Mesenchymal stem cell (in vitro differentiated cells and primary cell): ENCODE data around the gene FAM117B.

ENCODE experiments used
- DNase-seq: peaks from one replicate; pipeline ENCODE4 v3.0.0-alpha.2; 2013
- H2AFZ ChIP-seq: one replicate; pipeline ENCODE4 v1.6.1; 2013; ENCODE audit warnings: low read depth, mild to moderate bottlenecking, control low read depth, inconsistent platforms, low read length, moderate library complexity
- H2AK5ac ChIP-seq: 2 replicates; pipeline ENCODE4 v1.6.1; 2013; ENCODE audit warnings: low read length, moderate library complexity, mild to moderate bottlenecking, inconsistent platforms; ENCODE audit not compliant: severe bottlenecking
- H2BK120ac ChIP-seq: one replicate; pipeline ENCODE4 v1.6.1; 2013; ENCODE audit warnings: low read depth, mild to moderate bottlenecking, inconsistent platforms, low read length, moderate library complexity
- H2BK12ac ChIP-seq, 2 experiments: one replicate each; pipeline ENCODE4 v1.6.1; 2013; ENCODE audit warnings: inconsistent platforms in 2 of 2, low read length in 2 of 2, mild to moderate bottlenecking in 2 of 2, moderate library complexity in 2 of 2, control low read depth in 1 of 2
- H2BK15ac ChIP-seq: one replicate; pipeline ENCODE4 v1.6.1; 2013; ENCODE audit warnings: mild to moderate bottlenecking, low read depth, inconsistent platforms; ENCODE audit not compliant: poor library complexity, severe bottlenecking
- H2BK5ac ChIP-seq: 2 replicates; pipeline ENCODE4 v1.6.1; 2013; ENCODE audit warnings: low read depth, mild to moderate bottlenecking, low read length, control low read depth, inconsistent platforms; ENCODE audit not compliant: poor library complexity, severe bottlenecking
- H3K14ac ChIP-seq, 2 experiments: one replicate each; pipeline ENCODE4 v1.6.1; 2013; ENCODE audit warnings: inconsistent platforms in 2 of 2, low read length in 2 of 2, control low read depth in 1 of 2, mild to moderate bottlenecking in 1 of 2, moderate library complexity in 1 of 2
- H3K18ac ChIP-seq, 2 experiments: one replicate each; pipeline ENCODE4 v1.6.1; 2013; ENCODE audit warnings: inconsistent platforms in 2 of 2, low read length in 2 of 2, control low read depth in 1 of 2, low read depth in 1 of 2, mild to moderate bottlenecking in 1 of 2
- H3K23ac ChIP-seq, 2 experiments: one replicate each; pipeline ENCODE4 v1.6.1; 2013; ENCODE audit warnings: inconsistent platforms in 2 of 2, low read length in 2 of 2, mild to moderate bottlenecking in 2 of 2, moderate library complexity in 2 of 2, control low read depth in 1 of 2
- H3K27ac ChIP-seq: 2 replicates; pipeline ENCODE4 v1.5.1; 2013; ENCODE audit warnings: mild to moderate bottlenecking, moderate library complexity, low read length, control low read depth, inconsistent platforms; ENCODE audit not compliant: poor library complexity, severe bottlenecking
- H3K27me3 ChIP-seq, 2 experiments: 2 replicates each; pipeline versions ENCODE4 v1.6.1 to v1.7.0; 2013; ENCODE audit warnings: low read length in 2 of 2, mild to moderate bottlenecking in 2 of 2, moderate library complexity in 2 of 2, control low read depth in 1 of 2, inconsistent platforms in 1 of 2; ENCODE audit not compliant: control insufficient read depth in 1 of 2, insufficient read depth in 1 of 2
- H3K36me3 ChIP-seq, 2 experiments: 2 replicates each; pipeline versions ENCODE4 v1.6.1 to v1.7.0; 2013; ENCODE audit warnings: low read length in 2 of 2, control low read depth in 1 of 2, inconsistent platforms in 1 of 2, low read depth in 1 of 2, mild to moderate bottlenecking in 1 of 2; ENCODE audit not compliant: insufficient read depth in 2 of 2, control insufficient read depth in 1 of 2
- H3K4ac ChIP-seq, 2 experiments: one replicate each; pipeline ENCODE4 v1.6.1; 2013; ENCODE audit warnings: inconsistent platforms in 2 of 2, low read length in 2 of 2, mild to moderate bottlenecking in 2 of 2, moderate library complexity in 2 of 2, control low read depth in 1 of 2, low read depth in 1 of 2
- H3K4me1 ChIP-seq: 2 replicates; pipeline ENCODE4 v1.6.1; 2013; ENCODE audit warnings: low read depth, low read length, control low read depth; ENCODE audit not compliant: control insufficient read depth, insufficient read depth
- H3K4me2 ChIP-seq: 2 replicates; pipeline ENCODE4 v1.6.1; 2013; ENCODE audit warnings: low read length, mild to moderate bottlenecking, inconsistent platforms; ENCODE audit not compliant: poor library complexity, severe bottlenecking
- H3K4me3 ChIP-seq, 2 experiments: 2 replicates each; pipeline versions ENCODE4 v1.5.1 to v1.7.0; 2013; ENCODE audit warnings: low read length in 2 of 2, mild to moderate bottlenecking in 2 of 2, control low read depth in 1 of 2, low read depth in 1 of 2; ENCODE audit not compliant: insufficient read depth in 1 of 2
- H3K79me1 ChIP-seq: replicated peaks from 2 replicates; pipeline ENCODE4 v1.6.1; 2013; ENCODE audit warnings: mild to moderate bottlenecking, control low read depth, low read length, inconsistent platforms; ENCODE audit not compliant: poor library complexity, severe bottlenecking
- H3K9ac ChIP-seq: 2 replicates; pipeline ENCODE4 v1.7.0; 2013; ENCODE audit warnings: mild to moderate bottlenecking, low read length, moderate library complexity
- H3K9me3 ChIP-seq: 2 replicates; pipeline ENCODE4 v1.7.0; 2013; ENCODE audit warnings: mild to moderate bottlenecking, low read length; ENCODE audit not compliant: control insufficient read depth
- H4K8ac ChIP-seq: one replicate; pipeline ENCODE4 v1.6.1; 2013; ENCODE audit warnings: inconsistent platforms, mild to moderate bottlenecking, low read length, moderate library complexity
- H4K91ac ChIP-seq: one replicate; pipeline ENCODE4 v1.6.1; 2013; ENCODE audit warnings: mild to moderate bottlenecking, low read length, inconsistent platforms
- WGBS: methylation state at CpG from one replicate; pipeline ENCODE4 v1.1.7; 2013; ENCODE audit warnings: mixed read lengths; 5-methylcytosine and 5-hydroxymethylcytosine counted together

FAM117B gene

GRCh38 chr2:202764991-202765390 is 130.2 kb downstream of the FAM117B start:
- Histone ChIP-seq H3K4me3 (no peak overlapping the region), H3K23ac (no peak overlapping the region), H4K8ac (no peak overlapping the region), H3K4ac (no peak overlapping the region), H3K27ac (no peak overlapping the region), H3K9ac (no peak overlapping the region), H2AK5ac (no peak overlapping the region), H3K27me3 (no peaks in the 10 kb centered on the region), H2BK12ac (no peak overlapping the region), H3K9me3 (no peaks in the 10 kb centered on the region), H2BK120ac (no peak overlapping the region), H3K79me1 (no peaks in the 10 kb centered on the region), H2BK5ac (no peak overlapping the region), H2AFZ (no peak overlapping the region), H3K18ac (no peak overlapping the region), H3K4me2 (no peak overlapping the region), H4K91ac (no peak overlapping the region), H3K36me3 (peaks cover 0 to 3% of the 10 kb centered on the region in 2 experiments), H2BK15ac (no peak overlapping the region), H3K14ac (no peak overlapping the region), H3K4me1 (peaks cover 3% of the 10 kb centered on the region)
- no peak for DNase-seq
- 100% methylated on average over 3 of the region's 3 CpGs for WGBS

GRCh38 chr2:202765436-202765835 is 130.7 kb downstream of the FAM117B start:
- H3K14ac ChIP-seq = no peak overlapping the region
- H3K4ac ChIP-seq = no peak overlapping the region
- H2BK12ac ChIP-seq = no peak overlapping the region
- peak; percentile 23 for DNase-seq
- no peak overlapping the region for H2AFZ ChIP-seq
- H2BK5ac ChIP-seq = no peak overlapping the region
- peaks cover 3% of the 10 kb centered on the region for H3K4me1 ChIP-seq
- H3K9ac ChIP-seq = no peak overlapping the region
- H3K4me3 ChIP-seq = no peak overlapping the region
- no peaks in the 10 kb centered on the region for H3K36me3 ChIP-seq
- H3K4me2 ChIP-seq = no peak overlapping the region
- H4K91ac ChIP-seq = no peak overlapping the region
- H3K18ac ChIP-seq = no peak overlapping the region
- H2BK15ac ChIP-seq = no peak overlapping the region
- no peak overlapping the region for H3K23ac ChIP-seq
- no peak overlapping the region for H2BK120ac ChIP-seq
- H3K27ac ChIP-seq = no peak overlapping the region
- no peak overlapping the region for H4K8ac ChIP-seq
- no peak overlapping the region for H2AK5ac ChIP-seq
- no peaks in the 10 kb centered on the region for H3K79me1 ChIP-seq
- no peaks in the 10 kb centered on the region for H3K27me3 ChIP-seq
- no peaks in the 10 kb centered on the region for H3K9me3 ChIP-seq
- WGBS = 66% methylated on average over 5 of the region's 5 CpGs

- Histone ChIP-seq H2BK15ac (no peak overlapping the region), H3K36me3 (no peaks in the 10 kb centered on the region), H3K4me3 (no peak overlapping the region), H3K27ac (no peak overlapping the region), H3K23ac (no peak overlapping the region), H3K27me3 (no peaks in the 10 kb centered on the region), H3K9ac (no peak overlapping the region), H2BK120ac (no peak overlapping the region), H3K18ac (no peak overlapping the region), H2AK5ac (no peak overlapping the region), H2BK12ac (no peak overlapping the region), H3K79me1 (no peaks in the 10 kb centered on the region), H4K8ac (no peak overlapping the region), H3K4me1 (no peaks in the 10 kb centered on the region), H2AFZ (no peak overlapping the region), H3K9me3 (no peaks in the 10 kb centered on the region), H3K4ac (no peak overlapping the region), H2BK5ac (no peak overlapping the region), H4K91ac (no peak overlapping the region), H3K14ac (no peak overlapping the region), H3K4me2 (no peak overlapping the region)
- DNase-seq = no peak
Measured at GRCh38 chr2:202768273-202768672, 133.5 kb downstream of the FAM117B start.

- Histone ChIP-seq H3K4me1 (no peaks in the 10 kb centered on the region), H3K36me3 (peaks cover 0 to 3% of the 10 kb centered on the region in 2 experiments), H3K4ac (no peak overlapping the region), H3K27ac (no peak overlapping the region), H2BK5ac (no peak overlapping the region), H3K23ac (no peak overlapping the region), H3K9ac (no peak overlapping the region), H3K18ac (no peak overlapping the region), H2BK120ac (no peak overlapping the region), H3K14ac (no peak overlapping the region), H2BK12ac (no peak overlapping the region), H2AFZ (no peak overlapping the region), H4K91ac (no peak overlapping the region), H4K8ac (no peak overlapping the region), H2BK15ac (no peak overlapping the region), H3K27me3 (no peaks in the 10 kb centered on the region), H2AK5ac (no peak overlapping the region), H3K4me3 (no peak overlapping the region), H3K4me2 (no peak overlapping the region), H3K79me1 (no peaks in the 10 kb centered on the region), H3K9me3 (no peaks in the 10 kb centered on the region)
- DNase-seq = peak; percentile 20
Measured at GRCh38 chr2:202769201-202769600, 134.4 kb downstream of the FAM117B start.
